Mesenchymal stem cell (in vitro differentiated cells and primary cell): ENCODE measurements around the gene MAP4K4.

Experiments used
- DNase-seq: peaks from one replicate; pipeline ENCODE4 v3.0.0-alpha.2; 2013
- H2AFZ ChIP-seq: one replicate; pipeline ENCODE4 v1.6.1; 2013; ENCODE audit warnings: low read depth, mild to moderate bottlenecking, control low read depth, inconsistent platforms, low read length, moderate library complexity
- H2AK5ac ChIP-seq: 2 replicates; pipeline ENCODE4 v1.6.1; 2013; ENCODE audit warnings: low read length, moderate library complexity, mild to moderate bottlenecking, inconsistent platforms; ENCODE audit not compliant: severe bottlenecking
- H2BK120ac ChIP-seq: one replicate; pipeline ENCODE4 v1.6.1; 2013; ENCODE audit warnings: low read depth, mild to moderate bottlenecking, inconsistent platforms, low read length, moderate library complexity
- H2BK12ac ChIP-seq, 2 experiments: one replicate each; pipeline ENCODE4 v1.6.1; 2013; ENCODE audit warnings: inconsistent platforms in 2 of 2, low read length in 2 of 2, mild to moderate bottlenecking in 2 of 2, moderate library complexity in 2 of 2, control low read depth in 1 of 2
- H2BK15ac ChIP-seq: one replicate; pipeline ENCODE4 v1.6.1; 2013; ENCODE audit warnings: mild to moderate bottlenecking, low read depth, inconsistent platforms; ENCODE audit not compliant: poor library complexity, severe bottlenecking
- H2BK5ac ChIP-seq: 2 replicates; pipeline ENCODE4 v1.6.1; 2013; ENCODE audit warnings: low read depth, mild to moderate bottlenecking, low read length, control low read depth, inconsistent platforms; ENCODE audit not compliant: poor library complexity, severe bottlenecking
- H3K14ac ChIP-seq, 2 experiments: one replicate each; pipeline ENCODE4 v1.6.1; 2013; ENCODE audit warnings: inconsistent platforms in 2 of 2, low read length in 2 of 2, control low read depth in 1 of 2, mild to moderate bottlenecking in 1 of 2, moderate library complexity in 1 of 2
- H3K18ac ChIP-seq, 2 experiments: one replicate each; pipeline ENCODE4 v1.6.1; 2013; ENCODE audit warnings: inconsistent platforms in 2 of 2, low read length in 2 of 2, control low read depth in 1 of 2, low read depth in 1 of 2, mild to moderate bottlenecking in 1 of 2
- H3K23ac ChIP-seq, 2 experiments: one replicate each; pipeline ENCODE4 v1.6.1; 2013; ENCODE audit warnings: inconsistent platforms in 2 of 2, low read length in 2 of 2, mild to moderate bottlenecking in 2 of 2, moderate library complexity in 2 of 2, control low read depth in 1 of 2
- H3K27ac ChIP-seq: 2 replicates; pipeline ENCODE4 v1.5.1; 2013; ENCODE audit warnings: mild to moderate bottlenecking, moderate library complexity, low read length, control low read depth, inconsistent platforms; ENCODE audit not compliant: poor library complexity, severe bottlenecking
- H3K27me3 ChIP-seq, 2 experiments: 2 replicates each; pipeline versions ENCODE4 v1.6.1 to v1.7.0; 2013; ENCODE audit warnings: low read length in 2 of 2, mild to moderate bottlenecking in 2 of 2, moderate library complexity in 2 of 2, control low read depth in 1 of 2, inconsistent platforms in 1 of 2; ENCODE audit not compliant: control insufficient read depth in 1 of 2, insufficient read depth in 1 of 2
- H3K36me3 ChIP-seq, 2 experiments: 2 replicates each; pipeline versions ENCODE4 v1.6.1 to v1.7.0; 2013; ENCODE audit warnings: low read length in 2 of 2, control low read depth in 1 of 2, inconsistent platforms in 1 of 2, low read depth in 1 of 2, mild to moderate bottlenecking in 1 of 2; ENCODE audit not compliant: insufficient read depth in 2 of 2, control insufficient read depth in 1 of 2
- H3K4ac ChIP-seq, 2 experiments: one replicate each; pipeline ENCODE4 v1.6.1; 2013; ENCODE audit warnings: inconsistent platforms in 2 of 2, low read length in 2 of 2, mild to moderate bottlenecking in 2 of 2, moderate library complexity in 2 of 2, control low read depth in 1 of 2, low read depth in 1 of 2
- H3K4me1 ChIP-seq: 2 replicates; pipeline ENCODE4 v1.6.1; 2013; ENCODE audit warnings: low read depth, low read length, control low read depth; ENCODE audit not compliant: control insufficient read depth, insufficient read depth
- H3K4me2 ChIP-seq: 2 replicates; pipeline ENCODE4 v1.6.1; 2013; ENCODE audit warnings: low read length, mild to moderate bottlenecking, inconsistent platforms; ENCODE audit not compliant: poor library complexity, severe bottlenecking
- H3K4me3 ChIP-seq, 2 experiments: 2 replicates each; pipeline versions ENCODE4 v1.5.1 to v1.7.0; 2013; ENCODE audit warnings: low read length in 2 of 2, mild to moderate bottlenecking in 2 of 2, control low read depth in 1 of 2, low read depth in 1 of 2; ENCODE audit not compliant: insufficient read depth in 1 of 2
- H3K79me1 ChIP-seq: replicated peaks from 2 replicates; pipeline ENCODE4 v1.6.1; 2013; ENCODE audit warnings: mild to moderate bottlenecking, control low read depth, low read length, inconsistent platforms; ENCODE audit not compliant: poor library complexity, severe bottlenecking
- H3K9ac ChIP-seq: 2 replicates; pipeline ENCODE4 v1.7.0; 2013; ENCODE audit warnings: mild to moderate bottlenecking, low read length, moderate library complexity
- H3K9me3 ChIP-seq: 2 replicates; pipeline ENCODE4 v1.7.0; 2013; ENCODE audit warnings: mild to moderate bottlenecking, low read length; ENCODE audit not compliant: control insufficient read depth
- H4K8ac ChIP-seq: one replicate; pipeline ENCODE4 v1.6.1; 2013; ENCODE audit warnings: inconsistent platforms, mild to moderate bottlenecking, low read length, moderate library complexity
- H4K91ac ChIP-seq: one replicate; pipeline ENCODE4 v1.6.1; 2013; ENCODE audit warnings: mild to moderate bottlenecking, low read length, inconsistent platforms
- WGBS: methylation state at CpG from one replicate; pipeline ENCODE4 v1.1.7; 2013; ENCODE audit warnings: mixed read lengths; 5-methylcytosine and 5-hydroxymethylcytosine counted together

Gene MAP4K4

DNA sequence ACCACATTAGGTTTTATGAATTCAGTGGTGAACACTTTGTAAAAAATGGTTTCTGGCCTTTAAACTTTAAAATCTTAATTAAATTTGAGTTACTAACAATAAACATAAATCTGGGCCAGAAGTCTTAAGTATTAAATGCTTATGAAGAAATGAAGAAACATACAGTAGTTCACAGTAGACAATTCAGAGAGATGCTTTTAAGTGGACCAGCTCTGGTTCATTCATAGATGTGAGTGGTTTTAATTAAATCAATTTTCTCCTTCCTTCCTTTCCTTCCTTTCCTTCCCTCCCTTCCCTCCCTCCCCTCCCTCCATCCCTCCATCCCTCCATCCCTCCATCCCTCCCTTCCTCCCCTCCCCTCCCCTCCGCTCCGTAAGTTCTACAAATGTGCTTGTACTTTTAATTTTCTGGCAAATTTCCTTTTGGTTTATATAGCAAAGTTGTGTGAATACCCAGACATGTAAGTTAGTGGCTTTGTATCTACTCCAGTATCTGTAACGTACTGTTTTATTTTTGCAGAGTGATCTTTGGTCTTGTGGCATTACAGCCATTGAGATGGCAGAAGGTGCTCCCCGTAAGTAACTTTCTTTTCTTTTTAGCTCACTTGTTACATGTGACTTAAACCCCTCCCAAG lies 136.5 kb downstream of the MAP4K4 start:
- Histone ChIP-seq H3K4me2 (no peak overlapping the region), H2BK12ac (no peak overlapping the region), H3K9ac (no peak overlapping the region), H3K4ac (no peak overlapping the region), H2AK5ac (no peak overlapping the region), H4K91ac (no peak overlapping the region), H3K27ac (no peak overlapping the region), H2AFZ (no peak overlapping the region), H3K9me3 (no peaks in the 10 kb centered on the region), H3K14ac (no peak overlapping the region), H3K4me1 (peaks cover 12% of the 10 kb centered on the region), H3K18ac (no peak overlapping the region), H3K36me3 (peaks cover 20 to 97% of the 10 kb centered on the region in 2 experiments), H3K79me1 (peaks cover 17% of the 10 kb centered on the region), H3K27me3 (no peaks in the 10 kb centered on the region), H2BK5ac (no peak overlapping the region), H2BK120ac (no peak overlapping the region), H3K23ac (no peak overlapping the region), H4K8ac (no peak overlapping the region), H3K4me3 (no peak overlapping the region), H2BK15ac (no peak overlapping the region)
- 100% methylated on average over 2 of the region's 4 CpGs for whole genome bisulfite sequencing
- no peak for DNase-seq

DNA sequence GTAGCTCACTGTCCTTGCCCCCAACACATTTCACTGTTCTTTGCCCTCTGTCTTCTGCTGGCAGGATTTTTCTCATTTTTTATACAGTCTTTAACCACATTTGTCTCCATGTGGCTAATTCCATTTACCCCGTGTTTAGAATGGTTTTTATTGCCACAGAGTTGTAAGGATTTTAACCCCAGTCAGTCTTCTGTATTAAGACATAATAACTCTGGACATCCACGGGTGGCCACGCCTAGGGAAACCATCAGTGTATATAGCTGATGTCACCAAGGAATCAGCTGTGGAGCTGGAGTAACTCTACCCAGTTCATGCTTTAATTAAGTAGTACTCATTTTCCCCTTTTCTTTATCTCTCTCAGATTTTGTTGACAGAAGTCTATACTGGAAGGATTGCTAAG lies 139.8 kb downstream of the MAP4K4 start:
- no peak overlapping the region for H3K4me3 ChIP-seq

DNA sequence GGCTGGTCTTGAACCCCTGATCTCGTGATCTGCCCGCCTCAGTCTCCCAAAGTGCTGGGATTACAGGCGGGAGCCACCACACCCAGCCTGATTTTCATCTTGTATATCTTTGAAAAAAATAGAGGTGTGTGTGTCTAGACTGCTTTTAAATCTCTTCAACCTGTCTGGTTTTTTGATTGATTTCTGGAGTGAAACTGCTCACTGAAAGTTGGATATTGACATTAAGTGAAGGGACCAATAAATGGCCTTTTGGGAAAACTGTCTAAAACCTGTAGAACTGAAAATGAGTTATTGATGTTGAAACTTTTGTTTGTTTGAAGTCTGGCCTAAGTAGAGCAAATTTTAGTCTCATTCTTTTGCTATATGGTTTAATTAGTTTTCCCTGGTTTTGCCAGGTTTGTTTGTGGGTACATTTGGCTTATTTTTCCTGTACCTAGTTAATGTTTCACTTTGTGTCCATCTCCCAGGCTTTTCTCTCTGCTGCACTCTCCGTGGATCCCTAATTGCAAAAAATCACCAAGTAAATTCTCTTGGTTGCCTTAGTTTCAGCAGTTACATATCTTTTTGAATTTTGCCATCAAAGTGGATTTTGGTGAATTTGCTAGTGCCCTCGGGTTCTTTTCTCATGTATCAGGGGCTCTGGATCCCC lies 144.3 kb downstream of the MAP4K4 start:
- H3K23ac ChIP-seq, result no peak overlapping the region
- H3K27me3 ChIP-seq, result no peaks in the 10 kb centered on the region
- H4K91ac ChIP-seq, result no peak overlapping the region
- no peak overlapping the region for H3K4me2 ChIP-seq
- H3K14ac ChIP-seq, result no peak overlapping the region
- peaks cover 9 to 99% of the 10 kb centered on the region in 2 experiments for H3K36me3 ChIP-seq
- no peak overlapping the region for H2BK120ac ChIP-seq
- 97% methylated on average over 2 of the region's 5 CpGs for WGBS
- no peaks in the 10 kb centered on the region for H3K9me3 ChIP-seq
- no peak overlapping the region for H3K4me3 ChIP-seq
- H3K9ac ChIP-seq, result peak overlapping the region; percentile 48
- no peak overlapping the region for H2BK5ac ChIP-seq
- H2AFZ ChIP-seq, result no peak overlapping the region
- peaks cover 17% of the 10 kb centered on the region for H3K4me1 ChIP-seq
- no peak overlapping the region for H2AK5ac ChIP-seq
- no peak for DNase-seq
- no peak overlapping the region for H3K4ac ChIP-seq
- peaks cover 26% of the 10 kb centered on the region for H3K79me1 ChIP-seq
- no peak overlapping the region for H2BK12ac ChIP-seq
- H2BK15ac ChIP-seq, result no peak overlapping the region
- H4K8ac ChIP-seq, result no peak overlapping the region
- H3K27ac ChIP-seq, result peak overlapping the region; percentile 7
- H3K18ac ChIP-seq, result no peak overlapping the region

More for the DNA sequence above, 139.8 kb downstream of the MAP4K4 start:
- H3K79me1 ChIP-seq, result peaks cover 23% of the 10 kb centered on the region
- H2BK15ac ChIP-seq, result no peak overlapping the region
- no peak overlapping the region for H3K14ac ChIP-seq
- no peak overlapping the region for H3K27ac ChIP-seq
- no peak overlapping the region for H3K23ac ChIP-seq
- H2BK12ac ChIP-seq, result no peak overlapping the region
- H2AFZ ChIP-seq, result no peak overlapping the region
- H4K91ac ChIP-seq, result no peak overlapping the region
- no peak overlapping the region for H3K4me2 ChIP-seq
- peaks cover 6% of the 10 kb centered on the region for H3K4me1 ChIP-seq
- H2AK5ac ChIP-seq, result no peak overlapping the region
- H3K27me3 ChIP-seq, result no peaks in the 10 kb centered on the region
- peak overlapping the region; percentile 5 for H3K9ac ChIP-seq
- no peak overlapping the region for H2BK5ac ChIP-seq
- H3K9me3 ChIP-seq, result no peaks in the 10 kb centered on the region
- H3K18ac ChIP-seq, result no peak overlapping the region
- DNase-seq, result no peak
- H3K4ac ChIP-seq, result no peak overlapping the region
- no peak overlapping the region for H2BK120ac ChIP-seq
- 89% methylated on average over 3 of the region's 3 CpGs for WGBS
- H4K8ac ChIP-seq, result no peak overlapping the region
- H3K36me3 ChIP-seq, result peaks cover 14 to 97% of the 10 kb centered on the region in 2 experiments

DNA sequence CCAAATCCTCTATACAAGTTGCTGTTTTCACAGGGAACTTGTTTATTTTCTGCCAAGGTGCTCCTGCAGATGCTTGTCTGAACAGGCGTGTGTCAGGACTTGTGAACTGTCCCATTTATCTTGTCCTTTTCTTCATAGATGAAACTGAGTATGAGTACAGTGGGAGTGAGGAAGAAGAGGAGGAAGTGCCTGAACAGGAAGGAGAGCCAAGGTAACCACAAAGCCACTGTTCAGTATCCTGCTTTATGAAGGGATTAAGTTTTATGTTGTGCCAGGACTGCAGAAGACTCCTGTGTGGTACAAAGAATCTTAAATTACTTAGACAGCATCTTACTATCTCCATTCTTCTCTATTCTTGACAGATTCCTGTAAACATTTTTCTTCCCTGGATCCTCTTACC lies 145.0 kb downstream of the MAP4K4 start:
- H2BK5ac ChIP-seq, result no peak overlapping the region
- peak overlapping the region; percentile 48 for H3K9ac ChIP-seq
- H2BK120ac ChIP-seq, result no peak overlapping the region
- no peak overlapping the region for H3K23ac ChIP-seq
- H3K4me1 ChIP-seq, result peaks cover 17% of the 10 kb centered on the region
- no peak overlapping the region for H2BK12ac ChIP-seq
- 82% methylated on average over 1 of the region's 1 CpG for WGBS
- no peak overlapping the region for H3K14ac ChIP-seq
- no peaks in the 10 kb centered on the region for H3K27me3 ChIP-seq
- no peak overlapping the region for H4K91ac ChIP-seq
- no peaks in the 10 kb centered on the region for H3K9me3 ChIP-seq
- peaks cover 26% of the 10 kb centered on the region for H3K79me1 ChIP-seq
- no peak for DNase-seq
- H3K4ac ChIP-seq, result no peak overlapping the region
- no peak overlapping the region for H3K18ac ChIP-seq
- H3K27ac ChIP-seq, result peak overlapping the region; percentile 7
- H3K4me3 ChIP-seq, result no peak overlapping the region
- H3K4me2 ChIP-seq, result no peak overlapping the region
- no peak overlapping the region for H2AK5ac ChIP-seq
- no peak overlapping the region for H2BK15ac ChIP-seq
- peaks cover 9 to 99% of the 10 kb centered on the region in 2 experiments for H3K36me3 ChIP-seq
- no peak overlapping the region for H4K8ac ChIP-seq
- H2AFZ ChIP-seq, result no peak overlapping the region
